A673 (cell line): ENCODE measurements around the gene APOBEC4.

ENCODE experiments used
- CTCF ChIP-seq: fragments of 300-800, 200-600 bp; sonication (generic); conservative IDR thresholded peaks from 2 replicates; pipeline ENCODE4 v1.5.1; 2017; ENCODE audit warnings: low read depth, mild to moderate bottlenecking, antibody characterized with exemption, low read length, moderate library complexity, mixed read lengths
- EZH2 ChIP-seq: fragments of 200-600 bp; sonication (generic); IDR thresholded peaks from 2 replicates; pipeline ENCODE4 v1.6.1; 2017; ENCODE audit warnings: borderline replicate concordance, low read depth, mild to moderate bottlenecking, mixed read lengths, antibody characterized with exemption, low read length; ENCODE audit not compliant: poor library complexity, severe bottlenecking

DNA sequence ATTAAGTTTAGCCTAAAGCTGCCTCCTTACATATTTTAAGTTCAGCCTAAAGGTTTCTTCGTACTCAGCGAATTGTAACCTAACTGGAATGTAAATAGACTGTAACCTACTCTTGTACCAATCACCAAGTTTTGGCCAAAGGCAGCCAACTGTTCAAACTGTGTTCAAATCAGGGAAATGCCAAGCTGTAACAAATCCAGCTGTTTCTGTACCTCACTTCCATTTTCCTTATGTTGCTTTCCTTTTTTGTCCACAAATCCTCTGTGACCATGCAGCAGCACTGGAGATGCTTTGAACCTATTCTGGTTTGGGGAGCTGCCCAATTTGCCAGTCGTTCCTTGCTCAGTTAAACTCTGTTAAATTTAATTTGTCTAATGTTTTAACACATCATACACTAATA is 3.2 kb upstream of the APOBEC4 start:
- no peak for TF ChIP-seq CTCF
- TF ChIP-seq EZH2: no peak
